Hindlimb muscle (tissue), 1 donor: ENCODE measurements around the gene LTBR. TPM values are rescaled to one million over a fixed set of nuclear protein-coding genes. Genes with fewer than 3 reads are reported as not detected.

Experiments
- DNase-seq: peaks from one replicate; pipeline ENCODE4 v3.0.0-alpha.2; 2013
- polyA plus RNA-seq: library from polyadenylated mRNA; unstranded; fragments of 120-200 nt; gene quantifications from one replicate; pipeline ENCODE4 v1.2.1, GENCODE V29; 2013; ENCODE audit not compliant: insufficient read length

The LTBR gene
- polyA plus RNA-seq, 1 donor, result 53.9 TPM

- DNase-seq, result no peak
These were observed 806 bp downstream of the LTBR start for GRCh38 chr12:6384499-6385436.

DNA sequence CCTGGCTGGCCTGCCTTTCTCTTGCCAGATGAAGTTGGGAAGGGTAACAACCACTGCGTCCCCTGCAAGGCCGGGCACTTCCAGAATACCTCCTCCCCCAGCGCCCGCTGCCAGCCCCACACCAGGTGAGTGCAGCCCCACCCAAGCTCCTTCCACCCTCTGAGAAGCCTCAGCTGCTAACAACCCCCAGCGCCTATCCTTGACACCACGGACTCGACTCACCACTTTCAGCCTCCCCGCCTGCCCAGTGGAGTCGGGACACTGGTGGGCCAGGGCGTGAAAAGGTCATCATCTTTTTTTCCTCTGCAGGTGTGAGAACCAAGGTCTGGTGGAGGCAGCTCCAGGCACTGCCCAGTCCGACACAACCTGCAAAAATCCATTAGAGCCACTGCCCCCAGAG lies 2.1 kb downstream of the LTBR start:
- DNase-seq, result no peak

DNA sequence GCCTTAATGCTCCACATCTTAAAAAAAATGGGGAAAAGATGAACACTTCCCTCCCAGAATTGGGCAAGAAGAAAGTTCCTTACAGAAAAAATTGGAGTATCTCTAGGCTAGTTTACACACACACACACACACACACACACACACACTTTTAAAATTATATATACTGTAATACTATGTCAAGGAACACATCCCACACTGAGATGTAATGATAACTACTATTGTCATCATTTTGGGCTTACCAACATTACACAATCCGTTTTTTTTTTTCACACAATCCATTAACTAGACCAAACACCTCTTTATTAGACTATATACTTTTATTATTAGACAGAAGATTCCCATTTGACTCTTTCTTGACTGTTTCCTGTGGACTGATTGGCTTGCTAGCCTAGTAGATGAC lies 2.5 kb downstream of the LTBR start:
- DNase-seq, result no peak

DNA sequence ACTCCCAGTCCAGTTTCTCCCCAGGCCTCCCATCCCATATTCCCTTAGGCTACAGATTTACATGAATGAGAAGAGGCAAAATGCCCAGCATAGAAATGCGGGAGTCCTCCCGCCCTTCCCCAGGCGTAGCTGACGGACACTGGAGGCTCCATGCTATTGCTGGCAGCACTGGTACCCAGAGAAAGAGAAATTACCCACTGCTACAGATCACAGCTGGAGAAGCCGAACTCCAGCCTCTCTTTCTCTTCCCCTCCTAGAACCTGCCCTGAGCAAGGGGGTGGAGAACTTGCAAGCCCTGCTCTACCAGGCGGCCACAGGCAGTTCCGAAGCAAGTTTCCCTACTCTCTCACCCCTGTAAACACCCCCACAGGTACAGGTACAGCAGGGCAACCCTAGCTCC lies 3.6 kb downstream of the LTBR start:
- DNase-seq, result no peak

DNA sequence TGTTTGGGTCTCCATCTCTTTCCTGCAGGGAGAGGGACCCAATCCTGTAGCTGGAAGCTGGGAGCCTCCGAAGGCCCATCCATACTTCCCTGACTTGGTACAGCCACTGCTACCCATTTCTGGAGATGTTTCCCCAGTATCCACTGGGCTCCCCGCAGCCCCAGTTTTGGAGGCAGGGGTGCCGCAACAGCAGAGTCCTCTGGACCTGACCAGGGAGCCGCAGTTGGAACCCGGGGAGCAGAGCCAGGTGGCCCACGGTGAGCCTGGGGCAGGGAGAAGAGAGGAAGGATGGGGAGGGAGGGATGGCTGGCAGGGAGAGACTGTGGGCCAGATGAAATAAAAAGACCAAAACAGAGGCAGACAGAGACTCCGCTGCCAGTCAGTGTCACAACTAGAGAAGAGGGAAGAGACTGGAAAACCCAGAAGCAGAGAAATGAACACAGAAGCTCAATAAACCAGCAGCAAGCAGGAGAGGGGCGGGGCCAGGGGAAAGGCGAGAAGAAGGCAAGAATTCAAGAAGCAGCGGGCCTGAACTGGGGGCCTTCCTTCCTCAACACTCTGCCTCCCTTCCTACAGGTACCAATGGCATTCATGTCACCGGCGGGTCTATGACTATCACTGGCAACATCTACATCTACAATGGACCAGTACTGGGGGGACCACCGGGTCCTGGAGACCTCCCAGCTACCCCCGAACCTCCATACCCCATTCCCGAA lies 6.3 kb downstream of the LTBR start:
- no peak for DNase-seq

DNA sequence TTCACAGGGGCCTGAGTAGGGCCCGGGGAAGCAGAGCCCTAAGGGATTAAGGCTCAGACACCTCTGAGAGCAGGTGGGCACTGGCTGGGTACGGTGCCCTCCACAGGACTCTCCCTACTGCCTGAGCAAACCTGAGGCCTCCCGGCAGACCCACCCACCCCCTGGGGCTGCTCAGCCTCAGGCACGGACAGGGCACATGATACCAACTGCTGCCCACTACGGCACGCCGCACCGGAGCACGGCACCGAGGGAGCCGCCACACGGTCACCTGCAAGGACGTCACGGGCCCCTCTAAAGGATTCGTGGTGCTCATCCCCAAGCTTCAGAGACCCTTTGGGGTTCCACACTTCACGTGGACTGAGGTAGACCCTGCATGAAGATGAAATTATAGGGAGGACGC lies 7.1 kb downstream of the LTBR start:
- no peak for DNase-seq

GRCh38 chr12:6392504-6392903 lies 8.5 kb downstream of the LTBR start:
- DNase-seq, result no peak

DNA sequence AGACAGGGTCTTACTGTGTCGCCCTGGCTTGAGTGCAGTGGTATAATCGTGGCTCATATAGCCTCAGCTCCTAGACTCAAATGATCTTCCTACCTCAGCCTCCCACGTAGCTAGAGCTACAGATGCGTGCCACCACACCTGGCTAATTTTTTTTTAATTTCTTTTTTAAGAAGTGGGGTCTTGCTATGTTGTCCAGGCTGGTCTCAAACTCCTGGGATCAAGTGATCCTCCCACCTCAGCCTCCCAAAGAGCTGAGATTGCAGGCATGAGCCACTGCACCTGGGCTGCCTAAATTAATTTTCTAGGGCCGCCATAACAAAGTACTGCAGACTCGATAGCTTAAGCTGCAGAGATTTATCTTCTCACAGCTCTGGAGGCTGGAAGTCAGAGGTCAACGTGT lies 9.1 kb downstream of the LTBR start:
- DNase-seq, result no peak

- no peak for DNase-seq
These were observed 10.4 kb downstream of the LTBR start for GRCh38 chr12:6394398-6394797.

GRCh38 chr12:6396031-6396430 lies 12.1 kb downstream of the LTBR start:
- DNase-seq, result no peak

DNA sequence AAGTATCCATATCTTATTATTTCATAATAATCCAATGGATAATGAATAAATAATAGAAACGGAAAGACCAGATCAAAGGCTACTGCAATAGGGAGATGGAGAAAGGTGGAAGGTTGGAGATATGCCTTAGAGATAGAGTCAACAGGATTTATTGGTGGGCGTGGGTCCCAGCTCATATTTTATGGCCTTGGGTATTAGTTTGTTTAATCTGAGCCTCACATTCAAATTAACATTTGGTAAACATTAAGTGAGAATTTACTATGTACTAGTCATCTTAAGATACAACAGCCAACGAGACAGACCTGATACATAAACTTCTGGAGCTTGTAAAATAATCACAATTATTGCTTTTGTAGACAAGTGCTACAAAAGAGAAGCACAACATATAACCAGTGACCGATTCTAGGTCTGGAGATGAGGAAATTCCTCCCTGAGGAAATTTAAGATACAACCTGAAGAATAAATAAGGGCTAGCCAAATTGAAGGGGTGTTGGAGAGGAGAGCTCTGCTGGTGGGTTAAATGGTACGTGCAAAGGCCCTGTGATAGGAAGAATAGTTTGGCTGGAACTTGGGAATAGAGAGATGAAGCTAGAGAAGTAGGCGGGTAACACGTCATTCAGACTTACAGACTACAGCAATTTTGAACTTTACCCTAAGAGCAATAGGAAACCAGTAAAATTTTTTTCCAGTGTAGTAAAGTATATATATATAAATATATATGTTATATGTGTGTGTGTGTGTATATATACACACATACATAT lies 16.1 kb downstream of the LTBR start:
- no peak for DNase-seq

GRCh38 chr12:6404390-6404789 lies 20.4 kb downstream of the LTBR start:
- DNase-seq, result no peak

DNA sequence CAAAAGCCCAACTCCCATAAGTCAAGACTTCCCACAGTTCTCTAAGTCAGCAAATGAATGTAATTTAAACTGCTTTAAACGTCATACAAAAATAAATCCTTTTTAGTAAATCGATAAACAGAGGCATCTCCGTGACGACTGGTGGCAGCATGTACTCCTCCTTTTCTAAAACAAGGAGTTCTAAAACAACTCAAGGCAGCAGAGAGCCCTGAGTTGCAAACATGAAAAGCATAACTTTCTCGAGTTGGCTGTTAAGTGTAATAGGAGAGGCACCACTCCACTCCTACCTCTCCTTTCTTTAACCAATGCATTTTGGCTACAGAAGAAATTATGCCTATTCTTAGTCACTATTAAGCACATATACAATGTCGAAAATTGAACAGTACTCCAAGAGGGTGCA lies 22.0 kb downstream of the LTBR start:
- no peak for DNase-seq

- DNase-seq, result no peak
These were observed 23.4 kb downstream of the LTBR start for GRCh38 chr12:6407236-6407954.

DNA sequence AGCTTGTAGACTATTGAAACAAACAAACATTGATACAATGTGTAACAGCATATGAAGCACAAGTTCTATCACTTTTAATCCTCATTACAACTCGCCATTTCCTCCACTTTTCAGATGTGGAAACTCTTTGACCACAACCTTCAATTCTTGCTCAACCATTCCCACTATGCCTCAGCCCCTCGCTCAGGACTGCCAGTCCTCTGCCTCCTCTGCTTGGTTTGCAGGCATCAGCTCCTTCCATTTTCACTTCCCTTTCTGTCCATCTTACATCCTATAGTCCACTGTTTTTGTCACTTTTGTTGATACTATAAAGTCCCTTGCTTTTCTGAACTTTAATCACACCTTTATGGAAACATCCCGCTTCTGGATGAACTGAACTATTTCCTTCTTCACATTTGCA lies 32.6 kb downstream of the LTBR start:
- DNase-seq, result no peak

DNA sequence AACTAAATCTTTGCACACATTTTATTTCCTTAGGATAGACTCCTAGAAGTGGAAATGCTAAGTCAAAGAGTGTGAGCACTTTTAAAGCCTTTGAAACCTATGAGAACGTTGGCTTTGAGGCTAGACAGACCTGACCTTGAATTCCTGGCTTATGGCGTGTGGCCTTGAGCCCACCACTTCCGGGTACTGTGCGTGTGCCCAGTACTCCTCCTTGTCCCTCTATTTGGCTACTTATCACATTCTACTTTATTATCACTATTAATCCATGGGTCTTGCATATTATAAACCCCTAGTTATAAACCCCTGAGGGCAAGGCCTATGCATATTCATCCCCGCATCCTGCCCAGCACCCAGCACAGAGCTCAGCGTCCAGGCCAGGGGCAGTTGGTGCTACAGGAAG lies 34.8 kb downstream of the LTBR start:
- no peak for DNase-seq

- DNase-seq, result no peak
These were observed 36.4 kb downstream of the LTBR start for GRCh38 chr12:6420364-6420763.

GRCh38 chr12:6423267-6424007 lies 39.5 kb downstream of the LTBR start:
- DNase-seq, result peak; percentile 86

DNA sequence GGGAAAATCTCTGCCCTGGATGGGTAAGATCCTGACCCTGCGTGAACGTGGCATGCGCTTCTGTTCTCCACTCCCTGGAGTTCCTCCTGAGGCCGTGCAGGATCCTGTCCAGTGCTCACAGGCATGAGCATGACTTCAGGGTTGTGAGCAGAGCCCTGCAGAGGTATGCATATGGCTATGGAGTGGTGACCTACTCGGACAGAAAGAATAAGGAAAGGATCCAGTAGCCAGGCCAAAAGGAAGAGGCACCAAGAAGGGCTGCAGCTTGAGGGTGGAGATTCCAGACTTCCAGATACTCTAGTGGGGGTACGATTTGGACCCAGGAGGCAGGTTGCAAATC lies 40.0 kb downstream of the LTBR start:
- DNase-seq, result no peak

- no peak for DNase-seq
These were observed 40.9 kb downstream of the LTBR start for GRCh38 chr12:6424866-6425265.

GRCh38 chr12:6425590-6426531 lies 41.9 kb downstream of the LTBR start:
- no peak for DNase-seq
